ENCODE data around the gene LHX3.

The LHX3 gene

GRCh38 chr9:136153381-136154065, 51.4 kb downstream of the LHX3 start:
- no peak for ATAC-seq
- TF ChIP-seq RARB (CRISPR knock-in tag; IDR thresholded peaks at IDR 0.05), result no peak
- TF ChIP-seq ZNF70 (CRISPR knock-in tag; IDR thresholded peaks at IDR 0.05), result no peak
- no peak for TF ChIP-seq GLIS3 (CRISPR knock-in tag; IDR thresholded peaks at IDR 0.05)
- no peak for TF ChIP-seq ISL1 (CRISPR knock-in tag; IDR thresholded peaks at IDR 0.05)
- no peak for TF ChIP-seq CSRNP3 (CRISPR knock-in tag; IDR thresholded peaks at IDR 0.05)
- no peak for TF ChIP-seq PATZ1 (CRISPR knock-in tag; IDR thresholded peaks at IDR 0.05; ENCODE audit: borderline replicate concordance)
- TF ChIP-seq CSDC2 (CRISPR knock-in tag; IDR thresholded peaks at IDR 0.05), result no peak
- TF ChIP-seq TSHZ2 (CRISPR knock-in tag; IDR thresholded peaks at IDR 0.05), result no peak
- no peak for TF ChIP-seq TOX (CRISPR knock-in tag; IDR thresholded peaks at IDR 0.05; ENCODE audit: borderline replicate concordance)
- TF ChIP-seq TCF4 (CRISPR knock-in tag; IDR thresholded peaks at IDR 0.05; ENCODE audit: borderline replicate concordance), result no peak
- TF ChIP-seq POU6F1 (CRISPR knock-in tag; IDR thresholded peaks at IDR 0.05; ENCODE audit: borderline replicate concordance, low read depth), result no peak
- no peak for TF ChIP-seq ZFP30 (CRISPR knock-in tag; IDR thresholded peaks at IDR 0.05)
- no peak for TF ChIP-seq ESRRG (CRISPR knock-in tag; IDR thresholded peaks at IDR 0.05)

GRCh38 chr9:136152931-136153330, 52.0 kb downstream of the LHX3 start:
- no peak for ATAC-seq
- no peak for TF ChIP-seq BACH2 (CRISPR knock-in tag; IDR thresholded peaks at IDR 0.05; ENCODE audit: borderline replicate concordance)
- TF ChIP-seq GLIS3 (CRISPR knock-in tag; IDR thresholded peaks at IDR 0.05), result no peak

- TF ChIP-seq CREB5 (CRISPR knock-in tag; IDR thresholded peaks at IDR 0.05; ENCODE audit: low read depth) (no peak), ARNTL (CRISPR knock-in tag; IDR thresholded peaks at IDR 0.05; ENCODE audit: borderline replicate concordance, low read depth) (no peak), ZNF8 (CRISPR knock-in tag; IDR thresholded peaks at IDR 0.05) (no peak), GLIS3 (CRISPR knock-in tag; IDR thresholded peaks at IDR 0.05) (no peak), PATZ1 (CRISPR knock-in tag; IDR thresholded peaks at IDR 0.05; ENCODE audit: borderline replicate concordance) (no peak), ZNF565 (CRISPR knock-in tag; conservative IDR thresholded peaks at IDR 0.05; ENCODE audit: low read depth) (no peak), BACH2 (CRISPR knock-in tag; IDR thresholded peaks at IDR 0.05; ENCODE audit: borderline replicate concordance) (no peak), ZFP30 (CRISPR knock-in tag; IDR thresholded peaks at IDR 0.05) (no peak), TOX (CRISPR knock-in tag; IDR thresholded peaks at IDR 0.05; ENCODE audit: borderline replicate concordance) (no peak), POU6F1 (CRISPR knock-in tag; IDR thresholded peaks at IDR 0.05; ENCODE audit: borderline replicate concordance, low read depth) (no peak), TSHZ2 (CRISPR knock-in tag; IDR thresholded peaks at IDR 0.05) (no peak), OSR1 (CRISPR knock-in tag; IDR thresholded peaks at IDR 0.05) (no peak), ISL1 (CRISPR knock-in tag; IDR thresholded peaks at IDR 0.05) (no peak), CSDC2 (CRISPR knock-in tag; IDR thresholded peaks at IDR 0.05) (no peak), ZFP3 (CRISPR knock-in tag; IDR thresholded peaks at IDR 0.05) (no peak)
- ATAC-seq, result no peak
Observed at GRCh38 chr9:136152543-136152866, 52.4 kb downstream of the LHX3 start.
